Fibroblast of lung (primary cell): ENCODE measurements around the gene CDH26. TPM values are rescaled to one million over a fixed set of nuclear protein-coding genes. Genes with fewer than 3 reads are reported as not detected.

ENCODE experiments used
- DNase-seq, 2 donors: peaks; one replicate each; pipeline versions ENCODE4 v3.0.0 to v3.0.0-alpha.2; 2010; ENCODE audit warnings: low read depth in 2 of 2
- H2AFZ ChIP-seq: 2 replicates; pipeline ENCODE4 v1.5.1; 2012; ENCODE audit warnings: low read length, control low read depth, inconsistent platforms
- H3K27ac ChIP-seq: 2 replicates; pipeline ENCODE4 v1.5.1; 2011; ENCODE audit warnings: low read length, control low read depth; ENCODE audit not compliant: insufficient read depth
- H3K27me3 ChIP-seq: 2 replicates; pipeline ENCODE4 v1.5.1; 2011; ENCODE audit warnings: mild to moderate bottlenecking, low read length; ENCODE audit not compliant: control insufficient read depth, insufficient read depth
- H3K36me3 ChIP-seq: 2 replicates; pipeline ENCODE4 v1.5.1; 2011; ENCODE audit warnings: low read length; ENCODE audit not compliant: control insufficient read depth, insufficient read depth
- H3K4me1 ChIP-seq: 2 replicates; pipeline ENCODE4 v1.5.1; 2011; ENCODE audit warnings: low read length; ENCODE audit not compliant: control insufficient read depth, insufficient read depth; ENCODE audit errors: extremely low read depth
- H3K4me2 ChIP-seq: 2 replicates; pipeline ENCODE4 v1.5.1; 2011; ENCODE audit warnings: low read length, control low read depth; ENCODE audit not compliant: insufficient read depth; ENCODE audit errors: extremely low read depth
- H3K4me3 ChIP-seq, 4 experiments: fragments of 200-600 bp in 1 of 4; sonication (generic) in 1 of 4; replicated peaks in 1 of 4; 2 replicates each; pipeline ENCODE4 v1.5.1; 2011 to 2016; ENCODE audit warnings: low read length in 4 of 4, low read depth in 3 of 4, mild to moderate bottlenecking in 3 of 4, control low read depth in 2 of 4, inconsistent platforms in 1 of 4, mixed read lengths in 1 of 4; ENCODE audit not compliant: insufficient read depth in 1 of 4; ENCODE audit errors: control extremely low read depth in 1 of 4
- H3K79me2 ChIP-seq: 2 replicates; pipeline ENCODE4 v1.5.1; 2012; ENCODE audit warnings: mild to moderate bottlenecking, low read length, inconsistent platforms; ENCODE audit not compliant: control insufficient read depth, insufficient read depth
- H3K9ac ChIP-seq: 2 replicates; pipeline ENCODE4 v1.5.1; 2011; ENCODE audit warnings: mild to moderate bottlenecking, low read length, control low read depth; ENCODE audit not compliant: insufficient read depth
- H3K9me3 ChIP-seq: 2 replicates; pipeline ENCODE4 v1.5.1; 2012; ENCODE audit warnings: low read depth, low read length; ENCODE audit not compliant: control insufficient read depth, insufficient read depth
- H4K20me1 ChIP-seq: 2 replicates; pipeline ENCODE4 v1.5.1; 2011; ENCODE audit warnings: low read length; ENCODE audit not compliant: control insufficient read depth, insufficient read depth; ENCODE audit errors: extremely low read depth
- EZH2 ChIP-seq: IDR thresholded peaks from 2 replicates; pipeline ENCODE4 v1.5.1; 2012; ENCODE audit warnings: low read length, control low read depth, mild to moderate bottlenecking; ENCODE audit errors: missing control alignments
- polyA plus RNA-seq, 2 donors: library from polyadenylated mRNA; depleted of rRNA in 1 of 2; stranded (reverse) in 1 of 2; unstranded in 1 of 2; fragments of >200 nt; gene quantifications; 2 replicates each; pipeline ENCODE4 v1.2.1, GENCODE V29; 2011 to 2012; ENCODE audit warnings: missing spikeins in 1 of 2
- total RNA-seq: library from RNA; depleted of rRNA; stranded (reverse); fragments of >200 nt; gene quantifications from 2 replicates; pipeline ENCODE4 v1.2.1, GENCODE V29; 2014
- TF ChIP-seq, protein P1 (sequence below), 2 donors: IDR thresholded peaks in 1 of 2; conservative IDR thresholded peaks in 1 of 2; 1 replicate in 1 of 2; 2 replicates in 1 of 2; pipeline ENCODE4 v1.5.1; 2011 to 2012; ENCODE audit warnings: low read length in 2 of 2, control low read depth in 1 of 2, inconsistent platforms in 1 of 2, low read depth in 1 of 2, mild to moderate bottlenecking in 1 of 2

Gene CDH26
- total and polyA plus RNA-seq, 2 donors (not counting 1 experiment from before 2014, with no cell fraction given): 0.12 to 0.50 TPM

- Histone ChIP-seq H3K4me3 (no peak overlapping the region), H3K4me1 (no peaks in the 10 kb centered on the region), H2AFZ (no peak overlapping the region), H3K36me3 (no peaks in the 10 kb centered on the region), H3K27me3 (no peaks in the 10 kb centered on the region), H4K20me1 (no peaks in the 10 kb centered on the region), H3K27ac (no peak overlapping the region), H3K79me2 (no peaks in the 10 kb centered on the region), H3K9ac (no peak overlapping the region), H3K4me2 (no peak overlapping the region), H3K9me3 (no peaks in the 10 kb centered on the region)
- DNase-seq: no peak
- TF ChIP-seq, protein P1, sequence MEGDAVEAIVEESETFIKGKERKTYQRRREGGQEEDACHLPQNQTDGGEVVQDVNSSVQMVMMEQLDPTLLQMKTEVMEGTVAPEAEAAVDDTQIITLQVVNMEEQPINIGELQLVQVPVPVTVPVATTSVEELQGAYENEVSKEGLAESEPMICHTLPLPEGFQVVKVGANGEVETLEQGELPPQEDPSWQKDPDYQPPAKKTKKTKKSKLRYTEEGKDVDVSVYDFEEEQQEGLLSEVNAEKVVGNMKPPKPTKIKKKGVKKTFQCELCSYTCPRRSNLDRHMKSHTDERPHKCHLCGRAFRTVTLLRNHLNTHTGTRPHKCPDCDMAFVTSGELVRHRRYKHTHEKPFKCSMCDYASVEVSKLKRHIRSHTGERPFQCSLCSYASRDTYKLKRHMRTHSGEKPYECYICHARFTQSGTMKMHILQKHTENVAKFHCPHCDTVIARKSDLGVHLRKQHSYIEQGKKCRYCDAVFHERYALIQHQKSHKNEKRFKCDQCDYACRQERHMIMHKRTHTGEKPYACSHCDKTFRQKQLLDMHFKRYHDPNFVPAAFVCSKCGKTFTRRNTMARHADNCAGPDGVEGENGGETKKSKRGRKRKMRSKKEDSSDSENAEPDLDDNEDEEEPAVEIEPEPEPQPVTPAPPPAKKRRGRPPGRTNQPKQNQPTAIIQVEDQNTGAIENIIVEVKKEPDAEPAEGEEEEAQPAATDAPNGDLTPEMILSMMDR (conservative IDR thresholded peaks at IDR 0.05 in 1 of 2, IDR thresholded peaks at IDR 0.05 in 1 of 2; ENCODE audit: low read depth in 1 of 2, low read length in 2 of 2): no peak
- TF ChIP-seq EZH2: no peak
Observed at GRCh38 chr20:59925359-59925758, 32.9 kb upstream of the CDH26 start.

- no peaks in the 10 kb centered on the region for H3K27me3 ChIP-seq
- H2AFZ ChIP-seq: no peak overlapping the region
- H3K9ac ChIP-seq: no peak overlapping the region
- no peak overlapping the region for H3K27ac ChIP-seq
- DNase-seq: no peak
- no peaks in the 10 kb centered on the region for H3K4me1 ChIP-seq
- TF ChIP-seq, protein P1 (conservative IDR thresholded peaks at IDR 0.05 in 1 of 2, IDR thresholded peaks at IDR 0.05 in 1 of 2; ENCODE audit: low read depth in 1 of 2, low read length in 2 of 2): no peak
- no peak for TF ChIP-seq EZH2
- no peaks in the 10 kb centered on the region for H3K79me2 ChIP-seq
- no peak overlapping the region for H3K4me2 ChIP-seq
- no peaks in the 10 kb centered on the region for H3K9me3 ChIP-seq
- H4K20me1 ChIP-seq: no peaks in the 10 kb centered on the region
- H3K36me3 ChIP-seq: no peaks in the 10 kb centered on the region
- H3K4me3 ChIP-seq: no peak overlapping the region
Observed at GRCh38 chr20:59925899-59926298, 32.3 kb upstream of the CDH26 start.

DNA sequence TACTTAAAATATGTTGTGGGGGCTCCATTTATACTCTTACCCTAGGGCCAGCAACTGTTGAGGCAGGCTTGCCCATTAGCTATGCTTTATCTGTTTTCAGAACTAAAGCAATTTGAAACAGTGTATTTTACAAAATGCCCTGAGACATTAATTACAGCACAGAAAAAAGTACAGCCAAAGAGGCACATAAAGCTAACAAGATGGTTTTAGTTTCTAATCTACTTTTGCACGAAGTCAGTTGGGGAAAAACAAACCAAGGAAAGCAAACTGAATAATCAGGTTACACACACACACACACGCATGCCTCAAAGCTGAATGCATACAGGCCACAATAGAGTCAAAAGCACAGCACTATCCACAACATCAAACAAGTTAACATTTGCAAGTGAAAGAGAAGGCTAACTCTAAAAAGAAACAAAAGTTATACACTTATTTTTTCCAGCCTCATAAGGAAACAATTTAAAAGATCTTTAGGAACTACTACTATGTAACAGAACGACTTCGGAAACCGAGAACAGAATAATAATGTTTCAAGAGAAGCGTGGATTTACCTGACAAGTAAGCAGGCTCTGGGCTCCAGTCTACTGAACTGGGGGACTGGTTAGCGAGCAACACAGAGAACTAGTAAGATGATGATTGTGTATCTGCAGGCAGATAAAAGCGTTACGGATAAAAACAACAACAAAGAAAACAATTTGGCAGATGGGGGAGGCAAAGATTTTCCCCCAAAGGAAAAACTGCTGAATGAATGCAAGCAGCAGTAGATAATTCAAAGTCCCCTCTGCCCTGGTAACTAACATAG lies 26.5 kb upstream of the CDH26 start:
- H3K9me3 ChIP-seq: no peaks in the 10 kb centered on the region
- H3K4me1 ChIP-seq: no peaks in the 10 kb centered on the region
- no peak overlapping the region for H3K4me2 ChIP-seq
- DNase-seq: no peak
- H3K4me3 ChIP-seq: no peak overlapping the region
- no peaks in the 10 kb centered on the region for H3K79me2 ChIP-seq
- H4K20me1 ChIP-seq: no peaks in the 10 kb centered on the region
- H3K9ac ChIP-seq: no peak overlapping the region
- no peak overlapping the region for H2AFZ ChIP-seq
- no peak overlapping the region for H3K27ac ChIP-seq
- H3K27me3 ChIP-seq: no peaks in the 10 kb centered on the region
- no peak for TF ChIP-seq EZH2
- TF ChIP-seq, protein P1 (conservative IDR thresholded peaks at IDR 0.05 in 1 of 2, IDR thresholded peaks at IDR 0.05 in 1 of 2; ENCODE audit: low read depth in 1 of 2, low read length in 2 of 2): no peak
- no peaks in the 10 kb centered on the region for H3K36me3 ChIP-seq
